HG03469 (cell line): ENCODE data around the gene OSGIN1.
"Not testable (repeated sequence)": the region's sequence is repeated elsewhere in the genome, so short reads cannot be mapped to it uniquely, and the experiment has no call there.

Experiments
- ATAC-seq: cut with Tn5 transposase; IDR thresholded peaks from one replicate; pipeline ENCODE4 v1.9.1; 2021; ENCODE audit warnings: mild to moderate bottlenecking, moderate library complexity, moderate number of reproducible peaks; ENCODE audit not compliant: unreplicated experiment

The OSGIN1 gene

DNA sequence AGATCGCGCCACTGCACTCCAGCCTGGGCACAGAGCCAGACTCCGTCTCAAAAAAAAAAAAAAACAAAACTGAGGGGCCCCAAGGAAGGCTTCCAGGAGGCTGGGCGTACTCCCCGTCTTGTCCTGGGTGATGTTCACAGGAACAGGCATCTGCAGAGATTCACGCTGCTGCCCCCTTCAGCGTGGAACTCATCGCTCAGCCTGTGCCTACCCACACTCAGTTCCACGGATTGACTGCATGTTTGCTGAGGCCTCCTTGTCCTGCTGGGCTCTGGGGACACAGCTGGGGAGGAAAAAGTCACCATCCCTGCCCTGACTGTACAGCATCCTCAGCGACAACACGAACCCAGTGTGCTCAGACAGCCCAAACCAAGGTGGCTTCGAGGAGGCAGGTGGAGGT is 12.9 kb upstream of the OSGIN1 start:
- no peak for ATAC-seq

DNA sequence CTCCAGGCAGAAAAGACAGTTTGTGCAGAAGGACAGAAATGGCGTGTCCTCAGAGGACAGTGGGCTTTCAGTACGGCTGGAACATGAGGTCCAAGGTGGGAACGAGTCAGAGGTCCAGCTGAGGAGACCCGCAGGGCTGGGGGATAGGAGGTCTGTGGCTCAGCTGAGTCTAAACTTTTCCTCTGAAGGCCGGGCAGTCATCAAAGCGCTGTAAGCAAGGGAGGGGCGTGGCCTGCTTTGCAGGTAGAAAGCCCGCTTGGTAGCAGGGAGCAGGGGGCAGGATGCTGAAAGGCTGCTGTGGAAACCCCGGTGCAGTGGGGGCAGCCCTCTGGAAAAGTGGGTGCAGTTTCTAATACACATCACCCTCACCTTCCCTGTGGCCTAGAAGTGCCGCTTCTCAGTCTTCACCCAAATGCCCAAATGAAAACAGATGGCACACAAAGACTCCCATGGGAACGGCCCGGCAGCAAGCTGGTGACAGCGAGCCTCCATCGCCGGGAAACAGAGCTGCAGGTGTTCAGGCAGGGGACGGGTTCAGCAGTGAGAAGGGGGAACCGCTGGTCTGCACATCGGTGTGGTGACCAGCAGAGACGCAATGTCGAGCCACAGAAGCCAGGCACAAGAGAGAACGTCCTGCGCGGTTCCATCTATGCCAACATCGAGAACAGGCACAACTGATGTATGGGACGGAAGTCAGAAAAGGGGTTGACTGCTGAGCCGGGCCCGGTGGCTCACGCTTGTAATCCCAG is 12.2 kb upstream of the OSGIN1 start:
- ATAC-seq, result no peak

DNA sequence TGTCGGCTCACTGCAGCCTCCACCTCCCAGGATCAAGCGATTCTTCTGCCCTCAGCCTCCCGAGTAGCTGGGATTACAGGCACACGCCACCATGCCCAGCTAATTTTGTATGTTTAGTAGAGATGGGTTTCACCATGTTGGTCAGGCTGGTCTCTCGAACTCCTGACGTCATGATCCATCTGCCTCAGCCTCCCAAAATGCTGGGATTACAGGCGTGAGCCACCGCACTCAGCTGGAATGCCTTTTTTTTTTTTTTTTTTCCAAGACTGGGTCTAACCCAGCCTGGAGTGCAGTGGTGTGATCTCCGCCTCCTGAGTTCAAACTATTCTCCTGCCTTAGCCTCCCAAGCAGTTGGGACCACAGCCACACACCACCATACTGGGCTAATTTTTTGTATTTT is 11.5 kb upstream of the OSGIN1 start:
- not testable (repeated sequence) for ATAC-seq

DNA sequence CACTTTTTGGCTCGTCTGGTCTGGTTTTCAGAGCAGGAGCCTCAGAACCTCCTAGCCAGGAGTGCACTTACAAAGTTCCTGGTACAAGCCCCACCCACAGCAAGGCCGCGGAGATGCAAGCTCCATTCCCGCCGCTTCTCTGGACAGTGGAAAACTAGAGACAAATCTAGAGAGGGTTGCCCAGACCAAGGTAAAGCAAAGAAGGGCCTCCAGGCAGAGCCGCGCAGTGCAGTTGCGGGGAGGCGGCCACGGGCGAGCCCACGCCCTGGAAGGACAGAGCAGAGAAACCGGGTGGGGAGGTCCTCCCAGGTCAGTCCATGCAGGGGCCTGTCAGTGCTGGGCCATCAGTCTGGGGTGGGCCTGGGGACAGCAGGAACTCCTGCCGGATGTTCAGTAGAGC is 11.0 kb upstream of the OSGIN1 start:
- no peak for ATAC-seq

DNA sequence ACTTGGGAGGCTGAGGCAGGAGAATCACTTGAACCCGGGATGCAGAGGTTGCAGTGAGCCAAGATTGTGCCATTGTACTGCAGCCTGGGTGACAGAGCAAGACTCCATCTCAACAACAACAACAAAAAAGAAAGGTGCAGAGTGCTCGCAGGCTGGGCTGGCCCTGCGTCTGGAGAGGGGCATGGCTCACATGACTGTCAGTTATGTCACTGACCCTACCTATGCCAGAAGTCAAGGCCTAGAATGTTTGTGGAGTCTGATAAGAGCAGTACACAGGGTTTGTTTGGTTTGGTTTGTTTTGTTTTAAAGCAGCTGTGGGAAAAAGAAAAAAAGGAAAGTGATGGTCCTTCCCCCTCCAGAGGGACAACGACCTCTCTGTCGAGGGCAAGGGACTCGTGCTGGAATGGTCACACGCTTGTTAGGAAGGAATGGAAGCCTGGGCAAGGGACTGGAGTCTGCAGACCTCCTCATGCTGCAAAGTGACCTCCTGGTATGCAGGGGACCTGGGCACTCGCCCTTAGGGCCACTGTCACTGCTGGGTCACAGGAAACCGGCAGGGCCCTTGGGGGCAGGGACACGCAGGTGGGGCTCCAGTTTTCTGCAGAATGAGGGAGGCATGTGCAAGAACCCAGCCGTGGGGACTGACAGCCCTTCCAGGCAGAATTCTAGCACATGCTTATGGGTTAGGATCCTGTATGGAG is 10.1 kb upstream of the OSGIN1 start:
- no peak for ATAC-seq

DNA sequence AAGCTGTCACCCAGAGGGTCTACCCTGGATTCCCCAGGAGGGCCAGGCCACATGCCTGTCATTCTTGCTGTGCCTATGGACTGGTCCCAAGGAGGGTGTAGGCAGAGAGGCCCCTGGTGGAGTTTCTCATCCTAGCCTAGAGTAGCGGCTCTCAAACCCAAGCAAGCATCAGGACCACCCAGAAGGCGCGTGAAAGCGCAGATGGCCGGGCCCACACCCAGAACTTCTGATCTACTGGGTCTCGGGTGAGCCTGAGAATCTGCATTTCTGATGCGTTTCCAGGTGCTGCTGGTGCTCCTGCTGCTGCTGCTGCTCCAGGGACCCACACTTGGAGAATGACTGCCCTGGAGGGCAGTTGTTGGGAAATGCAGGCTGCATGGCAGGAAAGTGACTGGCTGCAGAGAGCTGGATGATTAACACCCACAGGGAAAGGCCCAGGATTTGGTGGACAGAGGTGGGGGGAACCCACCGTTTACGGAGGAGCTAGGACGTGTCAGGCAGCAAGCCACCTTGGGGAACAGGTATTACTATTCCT is 9.5 kb upstream of the OSGIN1 start:
- ATAC-seq, result no peak

DNA sequence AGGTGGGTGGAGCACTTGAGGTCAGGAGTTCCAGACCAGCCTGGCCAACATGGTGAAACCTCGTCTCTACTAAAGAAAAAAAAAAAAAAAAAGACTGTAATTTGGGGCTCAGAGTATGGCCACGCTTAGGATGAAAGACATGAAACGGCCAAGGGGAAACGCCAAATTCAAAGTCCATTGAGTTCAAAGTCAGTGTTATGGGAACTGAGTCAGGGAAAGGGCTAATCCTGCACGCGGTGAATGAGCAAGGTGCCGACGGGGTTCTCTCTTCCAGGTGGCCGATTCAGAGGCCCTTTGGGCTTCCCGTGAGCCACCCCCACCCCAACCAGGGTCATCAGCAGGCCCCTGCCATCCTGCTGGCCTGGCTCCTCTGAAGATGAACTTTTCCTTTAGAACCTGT is 7.5 kb upstream of the OSGIN1 start:
- no peak for ATAC-seq

DNA sequence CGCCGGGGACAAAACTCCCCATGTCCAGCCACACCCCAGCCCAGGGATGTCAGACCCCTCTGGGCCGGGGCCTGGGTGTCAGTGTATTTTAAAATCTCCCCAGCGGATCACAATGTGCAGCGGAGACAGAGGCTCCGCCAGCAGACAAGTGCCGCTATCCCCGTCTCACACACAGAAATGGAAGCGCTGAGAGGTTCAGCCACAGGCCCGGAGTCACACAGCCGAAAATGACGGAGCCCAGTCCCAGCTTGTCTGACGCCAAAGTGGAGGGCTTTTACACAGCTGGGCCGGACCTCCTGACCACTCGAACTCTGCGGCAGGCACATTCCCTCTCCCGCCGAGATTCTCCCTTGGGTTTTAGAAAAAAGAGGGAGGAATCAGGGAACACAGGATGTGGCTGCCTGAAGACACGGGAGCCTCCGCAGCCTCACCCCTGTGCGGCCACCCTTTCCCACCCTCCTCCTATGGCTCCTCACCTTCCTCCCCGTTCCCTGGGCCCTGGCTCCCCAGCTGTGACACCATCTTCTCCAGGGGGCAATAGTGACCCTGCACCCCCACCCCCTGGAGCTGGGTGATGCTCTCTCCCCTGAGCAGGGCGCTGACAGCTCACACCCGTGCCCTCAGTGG is 6.8 kb upstream of the OSGIN1 start:
- ATAC-seq, result no peak

DNA sequence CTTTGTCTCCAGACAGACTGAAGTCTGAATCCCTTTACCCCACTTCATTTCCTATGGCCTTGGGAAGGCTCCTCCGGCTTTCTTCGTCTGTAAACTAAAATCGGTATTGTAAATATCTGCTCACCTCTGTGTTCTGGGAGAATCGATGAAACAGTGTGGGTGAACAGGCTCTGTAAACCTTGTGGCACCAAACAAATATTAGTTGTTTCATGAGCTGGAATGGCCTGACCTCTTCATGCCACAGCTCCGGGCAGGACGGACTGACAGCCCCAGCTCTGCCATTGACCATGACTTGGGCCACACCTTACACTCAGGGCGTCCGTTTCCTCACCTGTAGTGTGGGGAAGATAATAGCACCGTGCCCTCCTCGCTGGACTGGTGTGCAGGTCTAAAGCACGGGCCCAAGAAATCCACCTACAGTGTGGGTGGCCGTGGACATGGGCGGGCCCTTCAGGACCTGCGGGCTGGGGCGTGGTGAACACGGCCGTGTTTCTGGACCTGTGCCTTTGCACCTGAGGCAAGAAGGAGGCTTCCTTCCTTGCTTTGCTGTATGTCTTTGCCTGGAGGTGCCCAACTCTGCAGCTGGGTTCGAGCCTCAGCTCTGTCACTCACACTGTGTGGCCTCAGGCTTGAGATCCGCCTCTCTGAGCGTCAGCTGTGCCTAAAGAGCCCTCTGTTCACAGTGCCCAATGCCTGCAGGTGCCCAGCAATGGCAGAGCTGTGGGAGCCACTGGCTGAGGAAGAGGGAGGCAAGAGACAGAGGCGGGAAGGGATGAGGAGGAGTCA is 6.1 kb upstream of the OSGIN1 start:
- no peak for ATAC-seq

DNA sequence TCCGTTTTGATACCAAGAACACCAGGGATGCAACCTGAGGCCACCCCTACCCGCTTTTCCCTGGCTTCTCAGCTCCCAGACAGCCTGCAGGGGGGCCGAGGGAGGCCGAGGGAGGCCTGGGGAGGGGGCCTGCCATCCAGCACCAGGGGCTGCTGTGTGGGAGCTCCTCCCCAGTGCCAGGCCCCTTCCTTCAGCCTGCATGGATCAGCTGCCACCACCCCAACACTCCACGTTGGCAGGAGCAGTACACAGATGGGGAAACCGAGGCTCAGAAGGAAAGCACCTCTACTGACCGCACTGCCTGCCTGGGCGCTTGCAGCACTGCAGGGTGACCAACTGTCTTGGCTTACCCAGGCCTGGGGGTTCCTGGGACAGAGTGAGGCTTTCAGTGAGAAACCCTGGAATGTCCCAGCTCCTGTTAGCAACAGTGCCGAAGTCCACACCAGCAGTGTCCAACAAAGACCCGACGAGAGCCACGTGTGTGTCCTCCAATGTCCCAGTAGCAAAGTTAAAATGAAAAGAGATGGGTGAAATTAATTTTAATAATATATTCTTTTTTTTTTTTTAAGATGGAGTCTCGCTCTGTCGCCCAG is 5.3 kb upstream of the OSGIN1 start:
- no peak for ATAC-seq

DNA sequence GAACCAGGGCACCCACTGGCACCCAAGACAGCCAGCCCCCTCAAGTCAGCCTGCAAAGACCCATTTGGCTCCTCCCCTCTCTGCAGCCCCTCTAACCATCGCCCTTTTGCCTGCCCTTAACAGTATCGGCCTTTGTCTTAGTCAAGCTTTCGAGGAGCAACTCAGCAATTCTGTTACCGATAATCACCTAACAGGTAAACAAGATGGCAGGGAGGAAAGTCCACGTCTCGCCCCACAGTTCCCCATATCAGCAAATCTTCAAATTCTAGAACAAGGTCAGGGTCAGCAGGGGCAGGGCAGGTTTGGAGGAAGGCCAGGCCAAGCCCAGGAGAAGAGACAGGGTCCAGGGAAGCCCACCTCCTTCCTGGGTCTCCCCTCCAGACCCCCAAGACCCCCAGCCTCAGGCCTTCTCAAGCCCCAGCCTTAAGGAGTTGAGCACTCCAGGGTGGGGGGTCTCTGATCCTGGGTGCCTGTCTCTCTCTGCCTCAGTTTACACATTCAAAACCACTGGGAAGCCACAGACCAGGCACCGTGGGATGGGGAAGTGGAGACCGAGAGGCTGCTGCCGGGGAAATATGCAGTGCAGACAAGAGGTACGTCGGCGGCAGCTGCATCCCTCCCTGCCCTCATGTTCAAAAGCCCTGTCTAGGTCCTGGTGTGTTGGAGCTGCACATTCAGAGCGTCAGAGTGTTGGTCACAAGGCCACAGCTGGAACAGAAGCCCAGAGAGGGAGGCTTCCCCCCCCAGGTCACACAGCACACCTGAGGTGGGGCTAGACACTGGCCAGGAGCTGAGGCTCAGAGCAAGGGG is 3.9 kb upstream of the OSGIN1 start:
- ATAC-seq, result no peak

DNA sequence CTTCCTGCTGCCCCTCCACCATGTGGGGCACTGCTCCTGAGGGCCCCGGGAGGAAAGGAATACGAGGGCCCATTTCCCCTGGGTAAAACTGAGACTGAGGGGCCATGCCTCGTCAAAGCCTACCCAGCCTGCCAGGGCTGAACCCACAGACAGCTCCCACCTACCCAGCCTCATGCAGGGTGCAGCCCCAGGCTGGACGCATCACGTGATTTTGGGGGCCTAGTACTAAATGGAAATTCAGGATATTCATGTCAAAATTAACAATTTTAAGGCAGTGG is 3.4 kb upstream of the OSGIN1 start:
- ATAC-seq, result no peak

DNA sequence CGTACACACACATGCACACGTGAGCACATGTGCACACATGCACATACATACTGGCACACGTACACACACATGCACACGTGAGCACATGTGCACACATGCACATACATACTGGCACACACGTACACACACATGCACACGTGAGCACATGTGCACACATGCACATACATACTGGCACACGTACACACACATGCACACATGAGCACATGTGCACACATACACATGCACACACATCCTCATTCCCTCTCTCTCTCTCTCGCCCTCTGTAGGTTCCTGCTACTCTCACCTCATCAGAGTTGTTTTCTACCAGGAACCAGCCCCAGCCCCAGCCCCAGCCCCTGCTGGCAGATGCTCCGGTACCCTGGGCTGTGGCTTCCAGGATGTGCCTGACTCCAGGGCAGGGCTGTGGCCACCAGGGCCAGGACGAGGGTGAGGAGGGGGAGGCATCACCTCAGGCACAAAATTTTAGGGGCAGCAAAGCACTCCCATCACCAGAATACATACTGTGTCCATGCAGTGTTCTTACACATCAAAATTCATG is 2.1 kb upstream of the OSGIN1 start:
- ATAC-seq, result not testable (repeated sequence)

DNA sequence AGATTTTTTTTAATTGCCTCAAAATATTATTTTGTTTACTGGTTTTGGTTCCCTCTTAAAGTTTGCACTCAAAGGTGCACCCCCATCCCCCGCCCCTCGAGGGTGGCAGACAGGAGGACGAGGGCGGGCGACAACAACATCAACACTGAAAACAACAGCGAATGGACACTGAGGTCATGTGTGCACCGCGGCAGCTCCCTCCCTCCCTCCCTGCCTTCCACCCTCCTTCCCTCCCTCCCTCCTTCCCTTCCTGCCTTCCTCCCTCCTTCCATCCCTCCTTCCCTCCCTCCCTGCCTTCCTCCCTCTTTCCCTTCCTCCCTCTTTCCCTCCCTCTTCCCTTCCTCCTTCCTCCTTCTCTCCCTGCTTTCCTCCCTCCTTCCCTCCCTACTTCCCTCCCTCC is 1.5 kb upstream of the OSGIN1 start:
- ATAC-seq, result no peak

DNA sequence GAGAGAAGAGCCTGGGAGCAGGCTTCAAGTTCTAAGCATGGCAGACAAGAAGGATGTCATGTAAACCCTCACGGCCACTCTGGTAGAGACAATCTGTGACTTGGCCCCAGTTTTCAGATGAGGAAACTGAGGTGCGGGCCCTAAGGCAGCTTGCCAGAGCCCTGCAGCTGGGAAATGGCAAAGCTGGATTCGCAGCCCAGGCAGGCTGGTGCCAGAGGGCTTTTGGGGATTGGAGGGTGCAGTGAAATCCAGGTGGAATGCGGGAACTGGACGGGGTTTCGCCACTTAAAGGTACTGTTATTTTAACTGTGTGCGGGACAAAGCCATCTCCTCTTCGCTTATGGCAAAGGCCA is 477 bp upstream of the OSGIN1 start:
- ATAC-seq, result no peak

DNA sequence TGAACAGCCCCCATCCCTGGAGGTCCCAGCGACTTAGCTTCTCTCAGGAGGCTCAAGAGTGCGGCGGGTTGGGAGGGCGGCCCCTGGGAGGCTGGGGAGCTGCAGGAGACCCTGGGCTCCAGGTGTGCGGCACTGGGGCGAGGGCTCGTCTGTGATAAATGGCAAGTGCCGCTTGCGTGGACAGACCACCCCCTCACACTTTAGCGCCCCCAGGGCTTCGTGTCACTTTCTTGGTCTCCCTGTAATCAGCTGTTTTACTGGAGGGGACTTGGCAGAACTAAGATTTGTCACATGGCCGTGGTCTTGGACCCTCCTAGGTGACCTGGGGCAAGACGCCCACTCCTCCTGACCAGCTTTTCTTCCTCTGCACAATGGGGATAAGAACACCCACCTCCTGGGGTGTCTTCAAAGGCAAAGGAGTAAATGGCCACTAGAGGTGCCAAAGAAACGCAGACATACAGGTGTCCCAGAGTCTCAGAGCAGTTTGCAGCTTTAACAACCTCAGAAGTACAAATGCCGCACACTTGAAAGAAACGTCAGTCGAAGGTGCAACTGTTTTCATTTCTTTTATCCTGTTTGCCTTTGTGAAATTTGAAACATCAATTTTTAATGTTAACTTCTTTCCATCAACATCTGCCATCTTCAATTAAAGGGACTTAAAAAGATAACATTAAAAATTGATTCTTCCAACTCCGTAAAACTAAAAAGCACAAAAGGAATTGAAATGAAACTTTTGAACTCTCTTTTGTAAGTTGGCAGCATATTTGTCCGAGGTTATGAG is 946 bp downstream of the OSGIN1 start:
- ATAC-seq, result no peak

DNA sequence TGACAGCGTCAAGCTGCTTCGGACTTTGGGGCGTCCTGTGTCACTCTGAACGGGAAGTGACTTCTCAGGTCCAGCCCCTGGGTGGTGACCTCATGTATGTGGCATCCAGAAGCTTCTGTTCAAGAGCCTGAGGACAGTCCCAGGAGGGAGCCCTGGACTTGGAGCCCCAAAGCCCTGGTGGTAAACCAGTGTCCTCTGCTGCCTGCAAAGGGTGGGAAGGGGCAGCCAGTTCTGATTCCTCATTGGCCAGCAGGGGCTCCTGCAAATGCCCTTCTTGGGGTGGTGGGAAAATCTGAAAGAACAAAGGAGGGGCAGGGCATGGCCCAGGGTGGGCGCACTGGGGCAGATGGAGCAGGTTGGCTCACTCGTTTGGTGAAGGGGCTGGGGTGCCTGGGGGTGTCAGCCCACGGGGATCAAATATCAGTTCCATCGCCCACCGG is 1.6 kb downstream of the OSGIN1 start:
- ATAC-seq, result no peak

DNA sequence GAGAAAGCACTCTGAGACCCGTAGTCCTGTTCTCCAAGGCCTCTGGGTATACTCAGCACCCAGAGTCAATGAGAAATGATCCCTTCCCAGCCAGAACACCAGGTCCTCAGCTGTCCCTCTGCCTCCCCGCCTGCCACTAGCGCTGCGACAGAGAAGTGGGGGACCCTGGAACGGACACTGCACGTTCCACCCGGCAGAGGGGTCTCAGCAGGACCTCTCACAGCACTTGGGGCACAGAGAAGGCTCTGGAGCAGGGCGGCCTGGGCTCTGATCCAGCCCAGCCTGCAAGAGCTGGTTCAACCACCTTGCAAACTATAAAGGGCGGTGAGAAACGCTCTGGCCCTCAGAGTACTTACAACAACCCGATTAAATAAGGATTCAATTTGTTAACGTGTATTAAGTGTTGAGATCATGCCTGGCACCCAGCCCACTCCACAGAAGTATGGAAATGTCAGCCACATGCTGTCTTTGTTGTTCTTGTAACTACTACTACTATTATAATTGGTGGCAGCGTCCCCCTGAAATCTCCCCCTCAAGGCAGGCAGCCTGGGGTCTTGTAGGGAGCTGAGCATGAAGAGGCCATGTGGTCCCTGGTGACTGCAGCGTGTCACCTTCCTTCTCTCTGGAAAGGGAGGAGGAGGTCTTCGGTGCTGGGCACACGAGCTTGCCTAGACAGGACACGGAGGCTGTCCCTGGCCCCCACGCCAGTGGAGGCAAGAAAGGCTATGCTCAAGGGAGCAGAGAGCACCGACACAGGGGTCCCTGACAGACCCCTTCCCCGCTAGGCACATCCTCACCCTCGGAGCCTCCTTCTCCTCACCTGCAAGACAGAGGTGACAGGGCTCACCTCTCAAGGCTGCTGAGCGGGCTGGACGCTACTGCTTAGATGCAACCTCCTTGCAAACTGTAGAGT is 2.4 kb downstream of the OSGIN1 start:
- no peak for ATAC-seq
